SK-MEL-5 (cell line): ENCODE measurements around the gene PARP1. TPM values are rescaled to one million over a fixed set of nuclear protein-coding genes. Genes with fewer than 3 reads are reported as not detected.
"Not testable (repeated sequence)": the region's sequence is repeated elsewhere in the genome, so short reads cannot be mapped to it uniquely, and the experiment has no call there.

ENCODE experiments used
- DNase-seq: peaks from one replicate; pipeline ENCODE4 v3.0.0-alpha.2; 2016; ENCODE audit warnings: low read depth, low spot score
- in situ Hi-C: cut with HindIII; loops from 2 replicates; pipeline ENCODE4 v1.10.0; 2016; ENCODE audit warnings: low sequenced_read_pairs, high pct_unique_total_duplicates, low pct_unique_long_range_greater_than_20kb
- total RNA-seq: library from RNA; depleted of rRNA; stranded (reverse); fragments of >200 nt; shearing (Covaris generic); gene quantifications from 2 replicates; pipeline ENCODE4 v1.2.3, GENCODE V29; 2014

Gene PARP1
- total RNA-seq, 1 experiment from 2014 or later: 140 TPM

DNA sequence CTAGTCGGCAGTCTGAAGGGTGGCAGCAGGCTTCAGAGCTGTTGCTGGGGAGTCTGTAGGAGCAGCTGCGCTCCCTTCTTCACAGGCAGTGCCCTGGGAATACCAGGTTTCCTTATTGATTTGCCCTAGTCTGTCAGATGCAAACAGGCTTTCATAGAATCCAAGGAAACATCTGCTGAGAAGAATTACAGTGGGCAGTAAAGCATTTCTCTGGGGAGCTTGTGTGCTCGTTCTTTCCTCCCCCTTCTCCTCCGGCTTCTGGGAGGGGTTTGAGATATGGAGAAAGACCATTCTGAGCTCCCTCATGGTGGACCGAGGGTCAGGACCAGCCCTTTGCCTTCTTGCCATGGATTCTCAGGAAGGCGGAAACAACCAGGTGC lies 25.4 kb upstream of the PARP1 start:
- no peak for DNase-seq
- in situ Hi-C loops: loop anchor here (25.0 kb wide), 1 partner anchor 104 kb away; the partner anchor contains the start of gene STUM

- in situ Hi-C loops: loop anchor here (25.0 kb wide), 1 partner anchor 105 kb away; the partner anchor contains the start of gene STUM
These were observed 24.9 kb upstream of the PARP1 start for GRCh38 chr1:226432586-226433340.

DNA sequence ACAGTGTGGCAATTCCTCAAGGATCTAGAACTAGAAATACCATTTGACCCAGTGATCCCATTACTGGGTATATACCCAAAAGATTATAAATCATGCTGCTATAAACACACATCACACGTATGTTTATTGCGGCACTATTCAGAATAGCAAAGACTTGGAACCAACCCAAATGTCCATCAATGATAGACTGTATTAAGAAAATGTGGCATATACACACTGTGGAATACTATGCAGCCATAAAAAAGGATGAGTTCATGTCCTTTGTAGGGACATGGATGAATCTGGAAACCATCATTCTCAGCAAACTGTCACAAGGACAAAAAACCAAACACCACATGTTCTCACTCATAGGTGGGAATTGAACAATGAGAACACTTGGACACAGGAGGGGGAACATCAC lies 24.0 kb upstream of the PARP1 start:
- DNase-seq: not testable (repeated sequence)
- in situ Hi-C loops: loop anchor here (25.0 kb wide), 1 partner anchor 105 kb away; the partner anchor contains the start of gene STUM

More at GRCh38 chr1:226432586-226433340, 24.9 kb upstream of the PARP1 start:
- DNase-seq: no peak

DNA sequence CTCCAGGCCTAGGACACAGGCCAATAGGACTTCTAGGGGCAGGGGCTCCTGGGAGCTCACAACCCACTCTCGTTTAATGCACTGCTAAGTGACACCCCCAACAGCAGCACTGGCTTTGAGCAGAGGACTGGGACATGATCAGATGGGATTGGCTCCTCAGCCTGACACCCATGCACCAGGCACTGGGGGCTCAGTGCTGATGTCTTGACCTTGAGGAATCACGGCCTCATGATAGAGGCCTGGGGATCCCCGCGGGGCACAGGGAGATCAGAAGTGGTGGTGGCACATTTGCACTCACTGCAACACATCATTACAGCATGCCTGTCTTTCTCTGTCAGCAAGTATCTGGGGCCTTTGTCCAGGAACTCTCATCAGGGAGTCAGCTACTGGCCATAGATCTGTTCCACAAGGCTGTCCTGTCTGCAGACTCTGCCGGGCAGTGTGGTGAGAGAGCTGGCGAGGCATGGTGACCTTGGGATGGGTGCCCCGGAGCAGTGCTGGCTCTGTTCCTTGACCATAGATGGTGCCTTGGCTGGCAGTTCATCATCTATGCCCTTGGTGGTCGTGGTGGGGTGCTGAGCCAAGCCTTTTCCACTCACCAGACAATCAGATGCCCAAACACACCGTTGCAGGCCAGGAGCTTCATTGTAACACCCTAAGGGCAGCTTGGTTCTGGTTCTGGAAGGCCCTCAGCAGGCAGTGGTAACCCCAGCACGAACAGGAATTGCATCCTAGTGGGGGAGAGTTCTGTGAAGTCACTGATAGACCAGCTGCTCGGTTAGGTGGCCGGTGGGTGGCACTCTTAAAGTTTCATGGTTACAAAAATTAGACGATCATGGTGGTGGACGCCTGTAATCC lies 22.2 kb upstream of the PARP1 start:
- no peak for DNase-seq
- in situ Hi-C loops: loop anchor here (25.0 kb wide), 1 partner anchor 107 kb away; the partner anchor contains the start of gene STUM

DNA sequence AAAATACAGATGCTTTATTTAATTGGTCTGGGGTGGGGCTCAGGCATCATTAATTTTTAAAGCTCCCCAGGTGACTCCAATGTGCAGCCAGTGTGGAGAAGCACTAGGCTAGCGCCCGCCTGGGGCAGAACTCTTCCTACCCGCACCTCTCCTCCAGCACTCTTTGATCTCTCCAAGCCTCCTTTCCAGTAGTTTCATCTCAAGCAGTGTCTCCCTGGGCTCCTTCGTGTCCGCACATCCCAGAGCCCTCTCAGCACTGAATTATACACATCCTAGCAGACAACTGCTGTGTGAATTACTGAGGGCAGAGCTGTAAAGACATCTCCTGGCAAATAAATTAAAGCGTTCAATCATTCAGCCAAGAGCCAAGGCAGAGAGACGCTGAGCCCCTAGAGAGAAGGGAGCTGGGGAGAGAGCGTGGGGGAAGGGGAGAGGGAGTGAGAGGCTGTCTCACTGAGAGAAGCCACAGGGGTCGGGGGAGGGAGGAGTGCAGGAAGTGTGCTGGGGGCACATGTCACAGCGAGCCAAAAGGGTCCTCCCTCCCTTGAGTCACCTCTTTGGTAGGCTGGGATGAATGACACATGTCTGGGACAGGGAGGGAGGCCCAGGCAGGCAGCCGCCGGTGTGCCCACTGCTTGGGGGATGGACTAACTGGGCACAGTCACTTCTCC lies 21.0 kb upstream of the PARP1 start:
- no peak for DNase-seq
- in situ Hi-C loops: loop anchor here (25.0 kb wide), 1 partner anchor 108 kb away; the partner anchor contains the start of gene STUM

DNA sequence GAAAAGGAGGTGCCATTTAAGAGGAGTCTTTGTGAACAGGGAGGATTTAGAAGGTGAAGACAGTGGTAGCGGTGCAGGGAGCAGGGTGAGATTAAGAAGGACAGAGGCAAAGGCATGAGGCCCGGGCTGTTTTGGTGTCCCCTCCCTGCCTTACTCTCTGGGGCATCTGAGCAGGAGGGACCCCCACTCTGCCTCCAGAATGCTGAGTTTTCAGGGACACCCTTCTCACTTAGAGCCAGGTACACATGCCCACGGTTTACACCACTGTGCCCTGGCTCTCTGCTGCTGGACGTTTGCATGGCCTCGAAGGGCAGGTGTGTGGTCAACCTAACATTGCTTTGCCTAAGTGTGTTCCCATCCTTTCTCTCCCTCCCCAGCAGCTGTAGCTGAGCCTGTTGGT lies 20.5 kb upstream of the PARP1 start:
- no peak for DNase-seq
- in situ Hi-C loops: loop anchor here (25.0 kb wide), 1 partner anchor 109 kb away; the partner anchor contains the start of gene STUM

DNA sequence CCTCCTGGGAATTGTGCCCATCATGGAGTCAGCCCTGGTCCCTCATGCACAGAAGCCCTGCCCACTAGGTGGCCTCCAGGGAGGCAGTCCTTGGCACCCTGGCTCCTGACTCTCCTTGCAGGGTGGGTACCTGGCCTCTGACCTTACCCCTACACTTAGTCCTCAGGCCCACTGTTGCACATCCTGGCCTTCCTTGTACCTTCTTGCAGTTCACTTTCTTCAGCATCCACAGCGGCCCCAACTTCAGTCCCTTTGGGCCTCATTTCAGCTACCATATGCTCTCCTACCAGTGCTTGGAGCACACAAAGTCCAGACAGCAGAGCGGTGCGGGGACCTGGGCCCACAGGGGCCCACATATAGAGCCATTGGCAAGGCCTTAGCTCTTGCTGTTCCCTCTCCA lies 19.2 kb upstream of the PARP1 start:
- in situ Hi-C loops: loop anchor here (25.0 kb wide), 1 partner anchor 110 kb away; the partner anchor contains the start of gene STUM
- no peak for DNase-seq

DNA sequence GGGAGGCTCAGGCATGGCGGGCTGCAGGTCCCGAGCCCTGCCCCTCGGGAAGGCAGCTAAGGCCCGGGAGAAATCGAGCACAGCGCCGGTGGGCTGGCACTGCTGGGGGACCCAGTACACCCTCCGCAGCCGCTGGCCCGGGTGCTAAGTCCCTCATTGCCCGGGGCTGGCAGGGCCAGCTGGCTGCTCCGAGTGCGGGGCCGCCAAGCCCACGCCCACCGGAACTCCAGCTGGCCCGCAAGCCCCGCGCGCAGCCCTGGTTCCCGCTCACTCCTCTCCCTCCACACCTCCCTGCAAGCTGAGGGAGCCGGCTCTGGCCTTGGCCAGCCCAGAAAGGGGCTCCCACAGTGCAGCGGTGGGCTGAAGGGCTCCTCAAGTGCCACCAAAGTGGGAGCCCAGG lies 18.5 kb upstream of the PARP1 start:
- in situ Hi-C loops: loop anchor here (25.0 kb wide), 1 partner anchor 111 kb away; the partner anchor contains the start of gene STUM
- DNase-seq: not testable (repeated sequence)

- DNase-seq: no peak
- in situ Hi-C loops: loop anchor here (25.0 kb wide), 1 partner anchor 112 kb away; the partner anchor contains the start of gene STUM
These were observed 17.6 kb upstream of the PARP1 start for GRCh38 chr1:226425431-226426031.

- DNase-seq: no peak
- in situ Hi-C loops: loop anchor here (25.0 kb wide), 1 partner anchor 112 kb away; the partner anchor contains the start of gene STUM
These were observed 17.1 kb upstream of the PARP1 start for GRCh38 chr1:226425004-226425378.

- in situ Hi-C loops: loop anchor here (25.0 kb wide), 1 partner anchor 113 kb away; the partner anchor contains the start of gene STUM
These were observed 16.5 kb upstream of the PARP1 start for GRCh38 chr1:226424221-226425003.

GRCh38 chr1:226422478-226422877 lies 14.6 kb upstream of the PARP1 start:
- no peak for DNase-seq
- in situ Hi-C loops: no loop called here

More at GRCh38 chr1:226424221-226425003, 16.5 kb upstream of the PARP1 start:
- DNase-seq: peak; percentile 63

DNA sequence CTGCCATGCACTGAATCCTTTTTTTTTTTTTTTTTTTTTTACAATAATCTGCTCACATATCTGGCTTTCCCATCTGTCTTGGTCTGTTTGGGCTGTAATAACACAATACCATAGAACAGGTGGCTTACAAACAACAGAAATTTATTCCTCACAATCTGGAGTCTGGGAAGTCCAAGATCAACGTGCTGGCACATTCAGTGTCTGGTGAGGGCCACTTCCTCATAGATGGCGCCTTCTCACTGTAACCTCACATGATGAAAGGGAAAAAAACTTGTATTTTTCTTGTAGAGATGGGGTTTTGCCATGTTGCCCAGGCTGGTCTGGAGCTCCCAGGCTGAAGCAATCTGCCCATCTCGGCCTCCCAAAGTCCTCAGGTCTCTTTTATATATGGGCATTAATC lies 13.0 kb upstream of the PARP1 start:
- in situ Hi-C loops: no loop called here
- DNase-seq: no peak

DNA sequence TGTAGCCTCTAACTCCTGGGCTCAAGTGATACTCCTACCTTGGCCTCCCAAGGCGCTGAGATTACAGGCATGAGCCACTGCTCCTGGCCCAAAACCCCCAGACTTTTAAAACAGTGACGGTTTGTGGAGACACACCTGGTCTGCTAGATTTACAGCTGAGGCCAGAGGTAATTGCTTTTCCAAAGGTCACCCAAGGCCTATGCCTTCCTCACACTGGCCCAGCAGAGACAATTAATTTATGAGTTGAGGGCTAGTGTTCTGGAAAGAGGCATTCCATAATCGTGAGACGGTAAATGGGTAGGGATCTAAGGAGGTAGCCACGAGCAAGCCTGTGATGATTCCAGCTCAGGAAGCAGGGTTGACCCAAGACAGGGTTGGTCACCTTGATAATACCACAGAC lies 12.4 kb upstream of the PARP1 start:
- DNase-seq: no peak
- in situ Hi-C loops: no loop called here

DNA sequence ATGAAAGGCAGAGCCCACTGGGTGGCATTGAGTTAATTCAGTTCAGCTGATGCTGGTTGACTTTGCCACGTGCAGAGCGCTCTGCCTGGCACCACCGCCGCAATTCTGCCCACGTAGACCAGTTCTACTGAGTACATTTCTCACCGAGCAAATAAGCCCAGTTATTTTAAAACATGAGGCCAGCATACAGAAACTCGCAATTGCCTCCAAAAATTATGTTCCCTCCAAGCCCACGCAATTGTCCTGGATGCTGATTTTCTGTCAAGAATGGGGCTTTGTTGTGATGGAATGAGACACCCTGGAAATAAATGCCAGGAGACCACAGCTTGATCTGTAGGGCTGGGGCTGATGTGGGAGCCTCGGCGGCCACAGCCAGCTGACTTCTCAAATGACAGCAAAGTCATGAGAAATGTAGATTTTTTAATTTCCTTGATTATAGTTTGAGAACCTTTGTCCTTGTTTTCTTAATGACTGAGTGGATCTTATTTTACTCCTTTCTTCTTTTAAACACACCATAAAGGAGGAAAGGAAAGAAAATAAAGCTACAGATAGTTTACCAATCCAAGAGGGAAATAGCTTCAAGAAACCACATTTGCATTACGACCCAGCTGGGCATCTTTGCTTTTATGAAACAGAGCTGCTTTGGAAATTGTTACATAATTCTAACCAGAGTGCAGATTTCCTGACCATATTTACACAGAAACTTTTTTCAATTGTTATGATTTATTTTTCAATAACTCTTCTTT lies 11.6 kb upstream of the PARP1 start:
- peak; percentile 67 for DNase-seq
- in situ Hi-C loops: no loop called here
